A549 (cell line): ENCODE measurements around the gene TEP1. TPM values are rescaled to one million over a fixed set of nuclear protein-coding genes. Genes with fewer than 3 reads are reported as not detected.

Experiments used
- ATAC-seq, 2 experiments: fragments of 200-7000 bp in 1 of 2; fragments of >200 bp in 1 of 2; cut with Nextera tagmentation in 1 of 2; cut with Tn5 transposase in 1 of 2; 3 replicates each; pipeline versions ENCODE4 v1.8.0 to v1.9.1; 2018 to 2020; ENCODE audit warnings: mild to moderate bottlenecking in 1 of 2, moderate library complexity in 1 of 2
- CTCF ChIA-PET: fragments of 300-600 bp; sonication (Branson Sonifier 250); formaldehyde crosslinking; extraction: SDS; loops from one replicate; lab custom pipeline; 2021; ENCODE audit warnings: antibody characterized with exemption, inconsistent platforms; lab: Yijun Ruan, JAX
- POLR2A ChIA-PET: fragments of 350-600 bp; formaldehyde crosslinking; extraction: SDS; loops from one replicate; lab custom pipeline; 2021; ENCODE audit warnings: antibody characterized with exemption, inconsistent platforms; lab: Yijun Ruan, JAX
- DNase-seq, 2 experiments: peaks; one replicate each; pipeline versions ENCODE4 v3.0.0 to v3.0.0-alpha.2; 2011 to 2016; ENCODE audit warnings: low read depth in 1 of 2, low spot score in 1 of 2
- FAIRE-seq: peaks from 2 replicates; lab custom pipeline; 2011; peaks lifted over from hg19 to GRCh38; lab: Jason Lieb, UNC
- H3K27ac ChIP-seq, 2 experiments: fragments of >200 bp; sonication (Bioruptor Twin); formaldehyde crosslinking; 3 replicates each; pipeline ENCODE4 v1.5.1; 2016 to 2017
- H3K4me1 ChIP-seq: fragments of >200 bp; sonication (Bioruptor Twin); formaldehyde crosslinking; 3 replicates; pipeline ENCODE4 v1.6.1; 2016
- H3K4me2 ChIP-seq: fragments of >200 bp; sonication (Bioruptor Twin); formaldehyde crosslinking; 3 replicates; pipeline ENCODE4 v1.6.1; 2016
- H3K4me3 ChIP-seq: fragments of >200 bp; sonication (Bioruptor Twin); formaldehyde crosslinking; 3 replicates; pipeline ENCODE4 v1.5.1; 2016
- H3K9me3 ChIP-seq: fragments of >200 bp; sonication (Bioruptor Twin); formaldehyde crosslinking; 3 replicates; pipeline ENCODE4 v1.6.1; 2016
- CBX2 ChIP-seq: fragments of 200-600 bp; sonication (generic); IDR thresholded peaks from 2 replicates; pipeline ENCODE4 v1.6.1; 2016; ENCODE audit warnings: low read depth, mild to moderate bottlenecking, borderline replicate concordance
- CBX8 ChIP-seq: fragments of 200-600 bp; sonication (generic); IDR thresholded peaks from 2 replicates; pipeline ENCODE4 v1.6.1; 2016
- CEBPB ChIP-seq, 2 experiments: fragments of >200 bp in 1 of 2; sonication (Bioruptor Twin) in 1 of 2; formaldehyde crosslinking in 1 of 2; IDR thresholded peaks; 2 replicates each; pipeline ENCODE4 v1.6.1; 2012 to 2016
- CHD2 ChIP-seq: fragments of 150-350 bp; IDR thresholded peaks from 2 replicates; pipeline ENCODE4 v1.6.1; 2014; ENCODE audit warnings: low read length; ENCODE audit not compliant: partially characterized antibody
- CHD4 ChIP-seq: fragments of 200-600 bp; sonication (generic); IDR thresholded peaks from 2 replicates; pipeline ENCODE4 v1.6.1; 2016; ENCODE audit warnings: antibody characterized with exemption, mild to moderate bottlenecking, borderline replicate concordance
- CTCF ChIP-seq: fragments of >200 bp; sonication (Bioruptor Twin); formaldehyde crosslinking; IDR thresholded peaks from 3 replicates; pipeline ENCODE4 v1.5.1; 2016
- E2F6 ChIP-seq: IDR thresholded peaks from 2 replicates; pipeline ENCODE4 v1.6.1; 2012; ENCODE audit warnings: low read depth, borderline replicate concordance
- ESRRA ChIP-seq: fragments of 150-350 bp; IDR thresholded peaks from 2 replicates; pipeline ENCODE4 v1.6.1; 2014; ENCODE audit warnings: mild to moderate bottlenecking, low read length, borderline replicate concordance
- FOSB ChIP-seq: fragments of 250-450 bp; sonication (Bioruptor Pico); IDR thresholded peaks from 2 replicates; pipeline ENCODE4 v1.5.0; 2020; ENCODE audit warnings: mild to moderate bottlenecking, moderate library complexity
- FOSL2 ChIP-seq, 2 experiments: fragments of 450-650 bp in 1 of 2; fragments of >200 bp in 1 of 2; sonication (Bioruptor Twin) in 1 of 2; formaldehyde crosslinking; IDR thresholded peaks; 2 replicates each; pipeline versions ENCODE4 v1.5.0 to v1.6.1; 2016 to 2020; ENCODE audit warnings: mild to moderate bottlenecking in 1 of 2, moderate library complexity in 1 of 2
- GATA3 ChIP-seq: IDR thresholded peaks from 2 replicates; pipeline ENCODE4 v1.6.1; 2012; ENCODE audit warnings: borderline replicate concordance
- HDAC2 ChIP-seq: fragments of 200-600 bp; sonication (generic); IDR thresholded peaks from 2 replicates; pipeline ENCODE4 v1.6.1; 2016
- HOXB13 ChIP-seq: fragments of 250-450 bp; sonication (Bioruptor Pico); IDR thresholded peaks from 2 replicates; pipeline ENCODE4 v1.5.0; 2020; ENCODE audit warnings: low read depth, mild to moderate bottlenecking, moderate library complexity
- KDM5A ChIP-seq: fragments of 200-600 bp; sonication (generic); IDR thresholded peaks from 2 replicates; pipeline ENCODE4 v1.6.1; 2016; ENCODE audit warnings: antibody characterized with exemption, mild to moderate bottlenecking
- POLR2A ChIP-seq: IDR thresholded peaks from 2 replicates; pipeline ENCODE4 v1.6.1; 2012; ENCODE audit warnings: mild to moderate bottlenecking, low read length
- POLR2AphosphoS2 ChIP-seq: conservative IDR thresholded peaks from 2 replicates; pipeline ENCODE4 v1.6.1; 2012; ENCODE audit warnings: low read length, improper control_type of control experiment, inconsistent platforms
- RAD21 ChIP-seq, 2 experiments: fragments of >200 bp in 1 of 2; sonication (Bioruptor Twin) in 1 of 2; formaldehyde crosslinking in 1 of 2; IDR thresholded peaks in 1 of 2; conservative IDR thresholded peaks in 1 of 2; 2 replicates in 1 of 2; 3 replicates in 1 of 2; pipeline ENCODE4 v1.6.1; 2012 to 2018; ENCODE audit warnings: inconsistent platforms in 1 of 2
- RNF2 ChIP-seq: fragments of 200-600 bp; sonication (generic); IDR thresholded peaks from 2 replicates; pipeline ENCODE4 v1.6.1; 2016; ENCODE audit warnings: low read depth, mild to moderate bottlenecking, antibody characterized with exemption, moderate library complexity, borderline replicate concordance
- SMC3 ChIP-seq: fragments of >200 bp; sonication (Bioruptor Twin); formaldehyde crosslinking; IDR thresholded peaks from 3 replicates; pipeline ENCODE4 v1.6.1; 2018; ENCODE audit warnings: inconsistent platforms
- TFCP2L1 ChIP-seq: fragments of 250-450 bp; sonication (Bioruptor Pico); IDR thresholded peaks from 2 replicates; pipeline ENCODE4 v1.5.0; 2021; ENCODE audit warnings: mild to moderate bottlenecking
- WGBS: methylation state at CpG from one replicate; pipeline ENCODE4 v1.1.6; 2017; ENCODE audit errors: missing lambda C conversion rate; 5-methylcytosine and 5-hydroxymethylcytosine counted together
- polyA plus RNA-seq, 4 experiments: library from polyadenylated mRNA; depleted of rRNA in 3 of 4; stranded (reverse); fragments of >200 nt; fragmentation: RNase III in 1 of 4; extraction: RNeasy Plus Mini Kit Qiagen cat#74134 plus additional on column Dnase treatment in 1 of 4; gene quantifications; 2 replicates in 3 of 4; 3 replicates in 1 of 4; pipeline ENCODE4 v1.2.3, GENCODE V29; 2011 to 2017
- small RNA-seq, 6 experiments: library from RNA; depleted of rRNA; stranded (forward); fragments of <200 nt; gene quantifications; one replicate each; pipeline ENCODE3, GENCODE V24; 2012

Gene TEP1
- polyA plus RNA-seq, 2 of the 4 experiments (the other 2 are of a cell fraction): 6.8 to 17.5 TPM

DNA sequence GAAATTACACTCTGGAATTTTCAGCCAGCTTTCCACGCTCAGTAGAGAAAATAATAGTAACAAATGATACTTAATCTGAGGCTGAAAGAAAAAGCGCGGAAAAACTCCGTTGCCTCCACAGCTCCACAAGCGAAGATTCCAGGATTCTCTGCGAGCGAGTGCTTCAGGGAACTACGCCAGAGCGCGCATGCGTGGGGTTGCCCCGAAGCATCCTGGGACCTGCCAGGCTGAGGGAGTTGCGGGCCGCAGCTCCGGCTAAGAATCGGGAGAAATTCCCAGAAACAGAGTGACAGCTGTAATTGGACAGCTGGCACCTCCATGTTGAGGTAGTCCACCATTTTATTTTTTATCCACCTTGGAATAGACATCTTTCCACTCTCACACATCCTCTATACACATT lies 95.6 kb downstream of the TEP1 start:
- CTCF ChIA-PET: interaction anchor here (0.6 to 3.3 kb wide), 5 partner anchors 10 to 771 kb away, joined by 3 to 29 read pairs (median 4); partner anchors contain the start of genes APEX1, OSGEP and TTC5
- ATAC-seq: no peak

More for the DNA sequence above, 95.6 kb downstream of the TEP1 start:
- H3K4me1 ChIP-seq: no peaks in the 10 kb centered on the region
- TF ChIP-seq RNF2: no peak
- no peak for TF ChIP-seq ESRRA
- TF ChIP-seq FOSB (CRISPR knock-in tag): no peak
- no peak for TF ChIP-seq HDAC2
- TF ChIP-seq CTCF: no peak
- no peak for TF ChIP-seq CHD2
- TF ChIP-seq HOXB13 (CRISPR knock-in tag): no peak
- no peak for TF ChIP-seq POLR2A
- no peak for TF ChIP-seq SMC3
- no peak for TF ChIP-seq CHD4
- no peak for TF ChIP-seq CBX2
- no peak for TF ChIP-seq RAD21 (conservative IDR thresholded peaks at IDR 0.05 in 1 of 2, IDR thresholded peaks at IDR 0.05 in 1 of 2)
- no peak for TF ChIP-seq POLR2AphosphoS2
- no peak for TF ChIP-seq CEBPB (IDR thresholded peaks at IDR 0.05)
- no peak for TF ChIP-seq GATA3
- TF ChIP-seq KDM5A: no peak
- no peak for TF ChIP-seq TFCP2L1 (CRISPR knock-in tag)
- no peak for TF ChIP-seq FOSL2 (IDR thresholded peaks at IDR 0.05)
- no peak for TF ChIP-seq FOSL2 (CRISPR knock-in tag; IDR thresholded peaks at IDR 0.05)
- TF ChIP-seq E2F6: no peak
- no peak for TF ChIP-seq CBX8
- no peak overlapping the region for H3K4me2 ChIP-seq
- no peak overlapping the region for H3K27ac ChIP-seq
- POLR2A ChIA-PET: interaction anchor here (1.3 kb wide), 1 partner anchor 25 kb away, joined by 4 read pairs; the partner anchor contains the start of gene PARP2
- FAIRE-seq: no peak
- H3K9me3 ChIP-seq: no peaks in the 10 kb centered on the region
- no peak for DNase-seq
- no peak overlapping the region for H3K4me3 ChIP-seq
- 97% methylated on average over 16 of the region's 16 CpGs for WGBS

Small RNAs within 50 kb of the gene (small RNA-seq; reads per million reads assigned to genes)
- gene RNA5SP382: 0 to 50,145 (median 1.5) reads per million in 6 experiments
- gene SNORA79B: 0 to 6.3 (median 0.23) reads per million in 6 experiments
- gene SNORD126: 0.77 to 115 (median 17.0) reads per million in 6 experiments

Other genes starting within 250 kb of the TEP1 start
- gene OR11G2, start 222.6 kb downstream of the TEP1 start, polyA plus RNA-seq (2011; rRNA removed): not detected in 2 replicates
- gene OR11G2, start 222.6 kb downstream of the TEP1 start, polyA plus RNA-seq (2017; fragmentation: RNase III; extraction: RNeasy Plus Mini Kit Qiagen cat#74134 plus additional on column Dnase treatment): not detected in 3 replicates
- gene OR11H6, start 189.8 kb downstream of the TEP1 start, polyA plus RNA-seq (2011; rRNA removed): not detected in 2 replicates
- gene OR11H6, start 189.8 kb downstream of the TEP1 start, polyA plus RNA-seq (2017; fragmentation: RNase III; extraction: RNeasy Plus Mini Kit Qiagen cat#74134 plus additional on column Dnase treatment): not detected in 3 replicates
- not detected in 2 replicates for gene OR11H7, start 184.5 kb downstream of the TEP1 start, polyA plus RNA-seq (2011; rRNA removed)
- gene OR11H7, start 184.5 kb downstream of the TEP1 start, polyA plus RNA-seq (2017; fragmentation: RNase III; extraction: RNeasy Plus Mini Kit Qiagen cat#74134 plus additional on column Dnase treatment): not detected in 3 replicates
- gene OR11H4, start 174.2 kb downstream of the TEP1 start, polyA plus RNA-seq (2011; rRNA removed): not detected in 2 replicates
- gene OR11H4, start 174.2 kb downstream of the TEP1 start, polyA plus RNA-seq (2017; fragmentation: RNase III; extraction: RNeasy Plus Mini Kit Qiagen cat#74134 plus additional on column Dnase treatment): not detected in 3 replicates
- 21.9 and 31.2 TPM in 2 replicates for gene TTC5, start 107.5 kb downstream of the TEP1 start, polyA plus RNA-seq (2011; rRNA removed)
- 25.1 to 30.2 TPM (median 30.1 TPM) in 3 replicates for gene TTC5, start 107.5 kb downstream of the TEP1 start, polyA plus RNA-seq (2017; fragmentation: RNase III; extraction: RNeasy Plus Mini Kit Qiagen cat#74134 plus additional on column Dnase treatment)
- 98.2 and 121 TPM in 2 replicates for gene CCNB1IP1, start 80.2 kb downstream of the TEP1 start, polyA plus RNA-seq (2011; rRNA removed)
- gene CCNB1IP1, start 80.2 kb downstream of the TEP1 start, polyA plus RNA-seq (2017; fragmentation: RNase III; extraction: RNeasy Plus Mini Kit Qiagen cat#74134 plus additional on column Dnase treatment): 29.9 to 32.6 TPM (median 30.8 TPM) in 3 replicates
- 39.8 and 42.3 TPM in 2 replicates for gene PARP2, start 69.9 kb downstream of the TEP1 start, polyA plus RNA-seq (2011; rRNA removed)
- gene PARP2, start 69.9 kb downstream of the TEP1 start, polyA plus RNA-seq (2017; fragmentation: RNase III; extraction: RNeasy Plus Mini Kit Qiagen cat#74134 plus additional on column Dnase treatment): 42.0 to 43.4 TPM (median 42.1 TPM) in 3 replicates
- gene KLHL33, start 22.7 kb upstream of the TEP1 start, polyA plus RNA-seq (2011; rRNA removed): not detected in 2 replicates
- gene KLHL33, start 22.7 kb upstream of the TEP1 start, polyA plus RNA-seq (2017; fragmentation: RNase III; extraction: RNeasy Plus Mini Kit Qiagen cat#74134 plus additional on column Dnase treatment): not detected in 3 replicates
- 32.8 and 33.2 TPM in 2 replicates for gene OSGEP, start 41.3 kb upstream of the TEP1 start, polyA plus RNA-seq (2011; rRNA removed)
- gene OSGEP, start 41.3 kb upstream of the TEP1 start, polyA plus RNA-seq (2017; fragmentation: RNase III; extraction: RNeasy Plus Mini Kit Qiagen cat#74134 plus additional on column Dnase treatment): 30.4 to 36.9 TPM (median 33.6 TPM) in 3 replicates
- gene APEX1, start 41.7 kb upstream of the TEP1 start, polyA plus RNA-seq (2011; rRNA removed): 324 and 419 TPM in 2 replicates
- 304 to 313 TPM (median 312 TPM) in 3 replicates for gene APEX1, start 41.7 kb upstream of the TEP1 start, polyA plus RNA-seq (2017; fragmentation: RNase III; extraction: RNeasy Plus Mini Kit Qiagen cat#74134 plus additional on column Dnase treatment)
- gene PIP4P1, start 47.9 kb upstream of the TEP1 start, polyA plus RNA-seq (2011; rRNA removed): 30.4 and 40.6 TPM in 2 replicates
- gene PIP4P1, start 47.9 kb upstream of the TEP1 start, polyA plus RNA-seq (2017; fragmentation: RNase III; extraction: RNeasy Plus Mini Kit Qiagen cat#74134 plus additional on column Dnase treatment): 24.6 to 35.8 TPM (median 33.0 TPM) in 3 replicates
- gene PNP, start 55.9 kb upstream of the TEP1 start, polyA plus RNA-seq (2011; rRNA removed): 111 and 129 TPM in 2 replicates
- 95.9 to 103 TPM (median 97.3 TPM) in 3 replicates for gene PNP, start 55.9 kb upstream of the TEP1 start, polyA plus RNA-seq (2017; fragmentation: RNase III; extraction: RNeasy Plus Mini Kit Qiagen cat#74134 plus additional on column Dnase treatment)
- not detected in 2 replicates for gene RNASE10, start 92.0 kb upstream of the TEP1 start, polyA plus RNA-seq (2011; rRNA removed)
- gene RNASE10, start 92.0 kb upstream of the TEP1 start, polyA plus RNA-seq (2017; fragmentation: RNase III; extraction: RNeasy Plus Mini Kit Qiagen cat#74134 plus additional on column Dnase treatment): 0.16 to 0.18 TPM in 2 of 3 replicates, not detected in the other
- gene RNASE9, start 147.5 kb upstream of the TEP1 start, polyA plus RNA-seq (2011; rRNA removed): not detected in 2 replicates
- gene RNASE9, start 147.5 kb upstream of the TEP1 start, polyA plus RNA-seq (2017; fragmentation: RNase III; extraction: RNeasy Plus Mini Kit Qiagen cat#74134 plus additional on column Dnase treatment): not detected in 3 replicates
- not detected in 2 replicates for gene RNASE11, start 174.5 kb upstream of the TEP1 start, polyA plus RNA-seq (2011; rRNA removed)
- gene RNASE11, start 174.5 kb upstream of the TEP1 start, polyA plus RNA-seq (2017; fragmentation: RNase III; extraction: RNeasy Plus Mini Kit Qiagen cat#74134 plus additional on column Dnase treatment): not detected in 3 replicates
- not detected in 2 replicates for gene RNASE12, start 177.9 kb upstream of the TEP1 start, polyA plus RNA-seq (2011; rRNA removed)
- gene RNASE12, start 177.9 kb upstream of the TEP1 start, polyA plus RNA-seq (2017; fragmentation: RNase III; extraction: RNeasy Plus Mini Kit Qiagen cat#74134 plus additional on column Dnase treatment): not detected in 3 replicates
- not detected in 2 replicates for gene OR6S1, start 228.2 kb upstream of the TEP1 start, polyA plus RNA-seq (2011; rRNA removed)
- not detected in 3 replicates for gene OR6S1, start 228.2 kb upstream of the TEP1 start, polyA plus RNA-seq (2017; fragmentation: RNase III; extraction: RNeasy Plus Mini Kit Qiagen cat#74134 plus additional on column Dnase treatment)